Measurements from ENCODE around the gene SSNA1. TPM values are rescaled to one million over a fixed set of nuclear protein-coding genes. Genes with fewer than 3 reads are reported as not detected.

SSNA1 gene
- total and polyA plus RNA-seq, 9 of the 15 experiments (the other 6 are each of a cell fraction or from before 2014, with no cell fraction given) = 1.9 to 130 (median 57.1) TPM

- no peak for TF ChIP-seq CEBPZ (IDR thresholded peaks at IDR 0.05; ENCODE audit: borderline replicate concordance, low read depth, low read length)
- TF ChIP-seq ZNF197 (CRISPR knock-in tag; IDR thresholded peaks at IDR 0.05; ENCODE audit: low read depth) = no peak
- no peak for TF ChIP-seq HLTF (IDR thresholded peaks at IDR 0.05)
- TF ChIP-seq ZNF431 (CRISPR knock-in tag; IDR thresholded peaks at IDR 0.05) = no peak
- no peak for TF ChIP-seq ZSCAN29 (IDR thresholded peaks at IDR 0.05)
- peak; percentile 69 for TF ChIP-seq BRD9 (IDR thresholded peaks at IDR 0.05; ENCODE audit: low read depth, partially characterized antibody)
- TF ChIP-seq YBX1 (IDR thresholded peaks at IDR 0.05) = no peak
- no peak for TF ChIP-seq CAMTA2 (CRISPR knock-in tag; conservative IDR thresholded peaks at IDR 0.05)
- TF ChIP-seq, protein P1, sequence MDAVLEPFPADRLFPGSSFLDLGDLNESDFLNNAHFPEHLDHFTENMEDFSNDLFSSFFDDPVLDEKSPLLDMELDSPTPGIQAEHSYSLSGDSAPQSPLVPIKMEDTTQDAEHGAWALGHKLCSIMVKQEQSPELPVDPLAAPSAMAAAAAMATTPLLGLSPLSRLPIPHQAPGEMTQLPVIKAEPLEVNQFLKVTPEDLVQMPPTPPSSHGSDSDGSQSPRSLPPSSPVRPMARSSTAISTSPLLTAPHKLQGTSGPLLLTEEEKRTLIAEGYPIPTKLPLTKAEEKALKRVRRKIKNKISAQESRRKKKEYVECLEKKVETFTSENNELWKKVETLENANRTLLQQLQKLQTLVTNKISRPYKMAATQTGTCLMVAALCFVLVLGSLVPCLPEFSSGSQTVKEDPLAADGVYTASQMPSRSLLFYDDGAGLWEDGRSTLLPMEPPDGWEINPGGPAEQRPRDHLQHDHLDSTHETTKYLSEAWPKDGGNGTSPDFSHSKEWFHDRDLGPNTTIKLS (IDR thresholded peaks at IDR 0.05; ENCODE audit: borderline replicate concordance, low read depth) = no peak
- no peak for TF ChIP-seq PCBP2 (IDR thresholded peaks at IDR 0.05; ENCODE audit: low read depth, low read length, poor library complexity, severe bottlenecking)
- TF ChIP-seq FUS (optimal IDR thresholded peaks at IDR 0.05; ENCODE audit: low read depth, low read length) = no peak
- no peak for TF ChIP-seq ZNF23 (CRISPR knock-in tag; IDR thresholded peaks at IDR 0.05)
- TF ChIP-seq ZNF699 (CRISPR knock-in tag; IDR thresholded peaks at IDR 0.05; ENCODE audit: insufficient replicate concordance) = no peak
- TF ChIP-seq ARID3B (CRISPR knock-in tag; IDR thresholded peaks at IDR 0.05; ENCODE audit: borderline replicate concordance) = no peak
- TF ChIP-seq SMARCC2 (IDR thresholded peaks at IDR 0.05; ENCODE audit: low read depth) = no peak
- no peak for TF ChIP-seq ZNF140 (CRISPR knock-in tag; IDR thresholded peaks at IDR 0.05)
- no peak for TF ChIP-seq CBX1 (IDR thresholded peaks at IDR 0.05; ENCODE audit: low read depth)
- TF ChIP-seq BMI1 (IDR thresholded peaks at IDR 0.05; ENCODE audit: low read length) = no peak
- no peak for TF ChIP-seq ZNF174 (CRISPR knock-in tag; IDR thresholded peaks at IDR 0.05)
- TF ChIP-seq SMAD3 (CRISPR knock-in tag; conservative IDR thresholded peaks at IDR 0.05) = no peak
- no peak for TF ChIP-seq NELFE (IDR thresholded peaks at IDR 0.05; ENCODE audit: insufficient read depth, insufficient read length)
- TF ChIP-seq SIN3A (IDR thresholded peaks at IDR 0.05; ENCODE audit: borderline replicate concordance in 2 of 2, control insufficient read depth in 1 of 2, low read depth in 2 of 2, low read length in 2 of 2) = no peak
- no peak for TF ChIP-seq XRCC4 (IDR thresholded peaks at IDR 0.05; ENCODE audit: extremely low read depth, insufficient read depth, insufficient read length)
- no peak for TF ChIP-seq NFXL1 (CRISPR knock-in tag; IDR thresholded peaks at IDR 0.05)
Measured at GRCh38 chr9:137227054-137227852, 38.8 kb downstream of the SSNA1 start, which contains the start of gene RNF224 (continued).
